ENCODE measurements around the gene CIAPIN1. TPM values are rescaled to one million over a fixed set of nuclear protein-coding genes. Genes with fewer than 3 reads are reported as not detected.

Gene CIAPIN1
- total RNA-seq, 1 experiment from 2014 or later: 98.3 TPM

GRCh38 chr16:57469046-57469445 is 21.9 kb upstream of the CIAPIN1 start:
- no peak for DNase-seq
- Mint-ChIP-seq H3K27me3 (ENCODE audit: insufficient read depth, unreplicated experiment) (no peaks in the 10 kb centered on the region), H3K4me1 (ENCODE audit: low read depth, unreplicated experiment) (peaks cover 7% of the 10 kb centered on the region), H3K4me3 (ENCODE audit: unreplicated experiment) (no peak overlapping the region), H3K36me3 (ENCODE audit: insufficient read depth, unreplicated experiment) (peaks cover 82% of the 10 kb centered on the region), H3K9me3 (ENCODE audit: unreplicated experiment) (no peaks in the 10 kb centered on the region), H3K27ac (ENCODE audit: unreplicated experiment) (no peak overlapping the region)
- ChIA-PET POLR2A (no interaction called here), CTCF (no interaction called here)
- BruUV-seq (replicated peaks): no TSS peak
- Histone ChIP-seq H3K4me1 (peaks cover 19% of the 10 kb centered on the region), H3K9me3 (no peaks in the 10 kb centered on the region), H3K4me3 (ENCODE audit: low read depth, low read length) (no peak overlapping the region), H3K27me3 (replicated peaks; ENCODE audit: control insufficient read depth, insufficient read depth, low read length) (no peaks in the 10 kb centered on the region), H3K36me3 (ENCODE audit: control insufficient read depth, insufficient read depth, low read length) (peaks cover 22% of the 10 kb centered on the region)
- TF ChIP-seq CTCF (IDR thresholded peaks at IDR 0.05; ENCODE audit: insufficient read depth in 1 of 2, low read depth in 1 of 2, low read length in 1 of 2, severe bottlenecking in 1 of 2, unreplicated experiment in 1 of 2): no peak
- intact Hi-C loops (cut with micrococcal nuclease; ENCODE audit: unreplicated experiment): no loop called here

GRCh38 chr16:57468346-57468745 is 21.2 kb upstream of the CIAPIN1 start:
- Mint-ChIP-seq H3K4me3 (ENCODE audit: unreplicated experiment) (no peak overlapping the region), H3K4me1 (ENCODE audit: low read depth, unreplicated experiment) (peaks cover 7% of the 10 kb centered on the region), H3K9me3 (ENCODE audit: unreplicated experiment) (no peaks in the 10 kb centered on the region), H3K36me3 (ENCODE audit: insufficient read depth, unreplicated experiment) (peaks cover 80% of the 10 kb centered on the region), H3K27me3 (ENCODE audit: insufficient read depth, unreplicated experiment) (no peaks in the 10 kb centered on the region), H3K27ac (ENCODE audit: unreplicated experiment) (no peak overlapping the region)
- Histone ChIP-seq H3K27me3 (replicated peaks; ENCODE audit: control insufficient read depth, insufficient read depth, low read length) (no peaks in the 10 kb centered on the region), H3K36me3 (ENCODE audit: control insufficient read depth, insufficient read depth, low read length) (peaks cover 20% of the 10 kb centered on the region), H3K9me3 (no peaks in the 10 kb centered on the region), H3K4me3 (ENCODE audit: low read depth, low read length) (no peak overlapping the region), H3K4me1 (peaks cover 24% of the 10 kb centered on the region)
- POLR2A ChIA-PET: no interaction called here
- intact Hi-C loops (cut with micrococcal nuclease; ENCODE audit: unreplicated experiment): no loop called here
- no peak for TF ChIP-seq CTCF (IDR thresholded peaks at IDR 0.05; ENCODE audit: insufficient read depth in 1 of 2, low read depth in 1 of 2, low read length in 1 of 2, severe bottlenecking in 1 of 2, unreplicated experiment in 1 of 2)
- no TSS peak for BruUV-seq (replicated peaks)
- no peak for DNase-seq
- CTCF ChIA-PET: no interaction called here

- peaks cover 53% of the 10 kb centered on the region for H3K36me3 Mint-ChIP-seq (ENCODE audit: insufficient read depth, unreplicated experiment)
Measured at GRCh38 chr16:57464523-57464922, 17.3 kb upstream of the CIAPIN1 start.

More at GRCh38 chr16:57464523-57464922, 17.3 kb upstream of the CIAPIN1 start:
- H3K27ac Mint-ChIP-seq (ENCODE audit: unreplicated experiment): no peak overlapping the region
- no peak for DNase-seq
- POLR2A ChIA-PET: no interaction called here
- BruUV-seq (replicated peaks): no TSS peak
- peaks cover 7% of the 10 kb centered on the region for H3K36me3 ChIP-seq (ENCODE audit: control insufficient read depth, insufficient read depth, low read length)
- H3K27me3 Mint-ChIP-seq (ENCODE audit: insufficient read depth, unreplicated experiment): no peaks in the 10 kb centered on the region
- H3K27me3 ChIP-seq (replicated peaks; ENCODE audit: control insufficient read depth, insufficient read depth, low read length): no peaks in the 10 kb centered on the region
- H3K4me3 Mint-ChIP-seq (ENCODE audit: unreplicated experiment): no peak overlapping the region
- 0 out of 2 replicates have a peak, but pooled peaks cover 8% of the 10 kb centered on the region for H3K4me1 ChIP-seq
- intact Hi-C loops (cut with micrococcal nuclease; ENCODE audit: unreplicated experiment): no loop called here
- no peaks in the 10 kb centered on the region for H3K9me3 Mint-ChIP-seq (ENCODE audit: unreplicated experiment)
- no peaks in the 10 kb centered on the region for H3K4me1 Mint-ChIP-seq (ENCODE audit: low read depth, unreplicated experiment)
- H3K4me3 ChIP-seq (ENCODE audit: low read depth, low read length): no peak overlapping the region
- no peak for TF ChIP-seq CTCF (IDR thresholded peaks at IDR 0.05; ENCODE audit: insufficient read depth in 1 of 2, low read depth in 1 of 2, low read length in 1 of 2, severe bottlenecking in 1 of 2, unreplicated experiment in 1 of 2)
- CTCF ChIA-PET: no interaction called here
- no peaks in the 10 kb centered on the region for H3K9me3 ChIP-seq
